Activated CD4-positive, alpha-beta T cell treated with anti-CD3 and anti-CD28 coated beads, Interleukin-2, amount 50 U/mL, for 24 hours (primary cell): ENCODE results near the gene ANP32E.

Experiments used
- DNase-seq, 2 donors: peaks; one replicate each; pipeline ENCODE4 v3.0.0-alpha.2; 2020; ENCODE audit warnings: low read depth in 1 of 2, low spot score in 1 of 2

The ANP32E gene

DNA sequence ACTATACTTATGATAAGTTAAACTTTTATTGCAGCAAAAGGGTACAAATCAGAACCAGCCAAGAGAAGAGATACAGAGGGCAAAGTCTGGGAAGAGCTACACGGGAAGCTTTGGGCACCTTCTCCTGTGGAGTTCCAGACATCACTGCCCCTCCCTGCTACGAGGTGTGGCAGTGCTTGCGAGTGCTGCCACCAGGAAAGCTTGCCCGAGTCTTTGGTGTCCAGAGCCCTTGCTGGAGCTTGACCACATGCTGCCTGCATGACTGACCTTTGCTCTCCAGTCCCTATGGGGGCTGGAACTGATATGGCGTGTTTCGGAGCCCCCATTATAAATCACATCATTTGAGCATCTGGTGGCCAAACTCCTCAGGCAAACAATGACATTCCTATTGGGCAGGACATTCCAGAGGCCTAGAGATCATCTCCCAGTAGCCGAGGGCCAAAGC, 62.7 kb downstream of the ANP32E start:
- no peak for DNase-seq

DNA sequence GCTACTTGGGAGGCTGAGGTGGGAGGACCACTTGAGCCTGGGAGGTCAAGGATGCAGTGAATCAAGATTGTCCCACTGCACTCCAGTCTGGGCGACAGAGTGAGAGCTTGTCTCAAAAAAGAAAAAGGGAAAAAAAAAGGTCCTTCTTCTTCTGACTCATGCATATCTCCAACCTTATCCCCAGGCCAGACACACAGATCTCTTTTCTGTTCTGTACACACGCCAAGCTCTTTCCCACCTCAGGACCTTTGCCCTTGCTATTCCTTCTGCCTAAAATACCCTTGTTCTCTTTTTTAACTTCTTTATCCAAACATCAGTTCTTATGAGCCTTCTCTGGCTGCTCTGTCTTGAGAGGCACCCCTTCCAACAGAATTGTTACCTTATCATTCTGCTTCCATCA, 64.1 kb downstream of the ANP32E start:
- DNase-seq = no peak

DNA sequence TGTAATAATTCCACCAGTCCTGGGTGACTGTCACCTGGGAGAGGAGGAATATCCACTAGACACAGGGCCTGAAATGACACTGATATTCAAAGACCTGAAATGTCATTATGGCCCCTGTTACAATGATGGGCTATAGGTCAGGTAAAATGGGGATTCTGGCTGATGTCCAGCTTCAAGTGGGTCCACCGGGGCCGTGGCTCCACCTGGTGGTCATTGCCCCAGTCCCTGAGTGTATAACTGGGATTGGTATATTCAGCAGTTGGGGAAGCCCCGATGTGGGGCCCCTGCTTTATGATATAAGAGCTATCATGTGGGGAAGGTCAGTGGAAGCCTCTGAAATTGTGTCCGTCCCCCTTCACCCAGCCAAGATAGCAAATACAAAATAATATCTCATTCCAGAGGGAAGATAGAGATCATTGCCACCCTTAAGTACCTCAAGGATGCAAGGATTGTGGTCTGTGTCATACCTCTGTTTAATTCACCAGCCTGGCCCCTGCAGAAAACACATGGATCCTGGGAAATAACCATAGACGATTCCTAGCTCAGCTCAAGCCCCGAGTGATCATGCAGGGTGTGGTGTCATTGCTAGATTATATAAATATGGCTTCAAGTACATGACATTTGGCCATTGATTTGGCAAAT, 66.8 kb downstream of the ANP32E start:
- no peak for DNase-seq
